ENCODE measurements around the gene RAB6B.

Gene RAB6B

GRCh38 chr3:133881939-133882825, 13.5 kb downstream of the RAB6B start:
- DNase-seq (ENCODE audit: low read depth in 2 of 2, low spot score in 1 of 2) = no peak

GRCh38 chr3:133881492-133881891, 14.2 kb downstream of the RAB6B start:
- DNase-seq (ENCODE audit: low read depth in 2 of 2, low spot score in 1 of 2) = no peak

- DNase-seq (ENCODE audit: low read depth in 2 of 2, low spot score in 1 of 2) = no peak
Measured at GRCh38 chr3:133880886-133881455, 14.7 kb downstream of the RAB6B start.

- no peak for DNase-seq (ENCODE audit: low read depth in 2 of 2, low spot score in 1 of 2)
Measured at GRCh38 chr3:133880287-133880686, 15.4 kb downstream of the RAB6B start.

- no peak for DNase-seq (ENCODE audit: low read depth in 2 of 2, low spot score in 1 of 2)
Measured at GRCh38 chr3:133878518-133878917, 17.2 kb downstream of the RAB6B start.

GRCh38 chr3:133877221-133877620, 18.5 kb downstream of the RAB6B start:
- no peak for DNase-seq (ENCODE audit: low read depth in 2 of 2, low spot score in 1 of 2)

GRCh38 chr3:133874761-133875438, 20.8 kb downstream of the RAB6B start:
- DNase-seq (ENCODE audit: low read depth in 2 of 2, low spot score in 1 of 2) = no peak

- DNase-seq (ENCODE audit: low read depth in 2 of 2, low spot score in 1 of 2) = no peak
Measured at GRCh38 chr3:133874344-133874743, 21.3 kb downstream of the RAB6B start.

GRCh38 chr3:133872781-133873180, 22.9 kb downstream of the RAB6B start:
- DNase-seq (ENCODE audit: low read depth in 2 of 2, low spot score in 1 of 2) = no peak

- DNase-seq (ENCODE audit: low read depth in 2 of 2, low spot score in 1 of 2) = no peak
Measured at GRCh38 chr3:133872161-133872560, 23.5 kb downstream of the RAB6B start.

- no peak for DNase-seq (ENCODE audit: low read depth in 2 of 2, low spot score in 1 of 2)
Measured at GRCh38 chr3:133871368-133872090, 24.2 kb downstream of the RAB6B start.

- no peak for DNase-seq (ENCODE audit: low read depth in 2 of 2, low spot score in 1 of 2)
Measured at GRCh38 chr3:133870822-133871221, 24.9 kb downstream of the RAB6B start.

- DNase-seq (ENCODE audit: low read depth in 2 of 2, low spot score in 1 of 2) = no peak
Measured at GRCh38 chr3:133869586-133869985, 26.1 kb downstream of the RAB6B start.

GRCh38 chr3:133868758-133869475, 26.8 kb downstream of the RAB6B start:
- no peak for DNase-seq (ENCODE audit: low read depth in 2 of 2, low spot score in 1 of 2)

GRCh38 chr3:133868186-133868585, 27.5 kb downstream of the RAB6B start:
- DNase-seq (ENCODE audit: low read depth in 2 of 2, low spot score in 1 of 2) = no peak

- DNase-seq (ENCODE audit: low read depth in 2 of 2, low spot score in 1 of 2) = no peak
Measured at GRCh38 chr3:133866141-133866540, 29.5 kb downstream of the RAB6B start.

GRCh38 chr3:133865136-133865855, 30.4 kb downstream of the RAB6B start:
- no peak for DNase-seq (ENCODE audit: low read depth in 2 of 2, low spot score in 1 of 2)

GRCh38 chr3:133864616-133865015, 31.1 kb downstream of the RAB6B start:
- no peak for DNase-seq (ENCODE audit: low read depth in 2 of 2, low spot score in 1 of 2)

- no peak for DNase-seq (ENCODE audit: low read depth in 2 of 2, low spot score in 1 of 2)
Measured at GRCh38 chr3:133863911-133864310, 31.8 kb downstream of the RAB6B start.

GRCh38 chr3:133862161-133862560, 33.5 kb downstream of the RAB6B start:
- no peak for DNase-seq (ENCODE audit: low read depth in 2 of 2, low spot score in 1 of 2)
